ENCODE measurements around the gene ACTRT2.

GRCh38 chr1:2981981-2982614, 39.2 kb upstream of the ACTRT2 start:
- TF ChIP-seq TSHZ2 (CRISPR knock-in tag; IDR thresholded peaks at IDR 0.05) (no peak), CREB5 (CRISPR knock-in tag; IDR thresholded peaks at IDR 0.05; ENCODE audit: low read depth) (no peak), PATZ1 (CRISPR knock-in tag; IDR thresholded peaks at IDR 0.05; ENCODE audit: borderline replicate concordance) (no peak), GLIS3 (CRISPR knock-in tag; IDR thresholded peaks at IDR 0.05) (no peak), POU6F1 (CRISPR knock-in tag; IDR thresholded peaks at IDR 0.05; ENCODE audit: borderline replicate concordance, low read depth) (no peak), ZC3H10 (CRISPR knock-in tag; IDR thresholded peaks at IDR 0.05) (no peak), ZFP3 (CRISPR knock-in tag; IDR thresholded peaks at IDR 0.05) (no peak), ARNTL (CRISPR knock-in tag; IDR thresholded peaks at IDR 0.05; ENCODE audit: borderline replicate concordance, low read depth) (no peak), OSR1 (CRISPR knock-in tag; IDR thresholded peaks at IDR 0.05) (no peak), PPARA (CRISPR knock-in tag; IDR thresholded peaks at IDR 0.05; ENCODE audit: borderline replicate concordance) (no peak)

All from SK-N-SH treated with all-trans-retinoic acid at 6 μM for 48 hours (cell line).